GM21423 (cell line): ENCODE data around the gene CCDC63.
A peak's percentile ranks its signal among the peaks of the same experiment; 100 is the strongest.

Source experiments
- ATAC-seq: cut with Tn5 transposase; IDR thresholded peaks from one replicate; pipeline ENCODE4 v1.9.1; 2021; ENCODE audit warnings: mild to moderate bottlenecking, moderate library complexity; ENCODE audit not compliant: unreplicated experiment

The CCDC63 gene

DNA sequence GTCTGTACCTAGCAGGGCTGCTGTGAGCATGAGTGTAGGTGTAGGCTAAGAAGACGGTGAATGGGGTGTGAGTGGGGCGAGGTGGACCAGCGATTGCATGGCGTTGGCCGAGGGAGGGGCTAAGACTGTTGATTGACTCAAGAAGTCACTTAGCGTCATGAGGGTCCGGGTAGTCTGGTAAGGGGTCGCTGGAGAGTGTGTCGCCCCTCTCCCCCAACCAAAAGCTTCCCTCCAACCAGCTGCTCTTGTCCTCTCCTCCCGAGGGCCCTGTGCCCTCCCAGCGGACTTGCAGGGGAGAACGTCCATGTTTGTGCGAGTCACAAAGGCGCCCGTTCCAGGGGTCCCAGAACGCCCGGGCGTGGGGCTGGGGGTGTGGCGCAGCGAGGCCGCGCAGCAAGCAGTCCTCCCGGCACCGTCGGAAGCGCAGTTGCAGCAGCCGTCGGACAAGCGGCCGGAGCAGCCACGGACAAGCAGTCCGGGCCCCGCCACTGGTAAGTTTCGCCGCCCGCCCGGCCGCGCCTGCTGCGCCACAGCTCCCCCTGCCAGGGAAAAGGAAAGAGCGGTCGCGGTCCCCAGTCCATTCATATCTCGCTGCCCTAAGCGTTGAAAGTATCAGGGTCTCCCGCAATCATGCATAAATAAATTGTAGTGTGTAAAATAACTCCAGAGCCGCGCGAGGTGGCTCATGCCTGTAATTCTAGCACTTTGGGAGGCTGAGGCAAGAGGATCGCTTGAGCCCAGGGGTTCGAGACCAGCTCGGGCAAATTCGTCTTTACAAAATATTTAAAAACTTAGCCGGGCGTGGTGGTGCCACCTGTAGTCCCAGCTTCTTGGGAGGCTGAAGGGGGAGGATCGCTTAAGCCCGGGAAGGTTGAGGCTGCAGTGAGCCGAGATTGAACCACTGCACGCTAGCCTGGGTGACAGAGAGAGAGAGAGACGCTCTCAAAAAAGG is at the start of gene CCDC63:
CCDC63 (plus strand) TSS at position 373 of the 952 bp plus-strand sequence. CDS start 5,968 bp downstream, outside the sequence.
- ATAC-seq, result no peak

DNA sequence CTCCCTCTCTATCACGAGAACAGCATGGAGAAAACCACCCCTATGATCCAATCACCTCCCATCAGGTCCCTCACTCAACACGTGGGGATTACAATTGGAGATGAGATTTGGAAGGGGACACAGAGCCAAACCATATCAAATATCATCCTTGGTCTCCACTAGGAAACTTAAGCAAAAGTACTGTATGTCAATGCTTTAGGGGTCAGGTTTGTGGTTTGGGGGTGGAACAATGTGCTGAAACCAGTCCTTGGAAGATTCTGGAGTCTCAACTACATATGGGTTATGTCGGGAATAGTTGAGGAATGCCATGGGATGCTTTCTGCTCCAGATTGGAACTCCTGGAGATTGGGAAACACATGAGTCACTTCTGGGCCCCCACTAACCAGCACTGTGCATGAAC is 48.3 kb upstream of the CCDC63 start:
- ATAC-seq, result no peak

DNA sequence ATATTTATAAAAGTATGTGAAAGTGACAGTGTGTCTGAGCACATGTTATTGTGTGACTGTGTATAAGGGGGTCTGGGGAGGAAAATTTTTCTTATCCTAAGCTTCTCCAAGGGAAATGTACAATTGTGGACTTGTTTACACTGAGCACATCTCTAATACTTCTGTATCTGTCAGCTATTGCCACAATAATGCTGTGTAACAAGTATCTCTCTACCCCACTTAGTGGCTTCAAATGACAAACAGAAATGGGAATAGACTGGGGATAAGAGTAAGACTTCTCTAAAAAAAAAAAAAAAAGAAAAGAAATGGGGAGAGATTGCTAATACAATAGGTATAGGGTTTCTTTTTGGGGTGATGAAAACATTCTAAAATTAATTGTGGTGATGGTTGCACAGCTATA is 44.3 kb upstream of the CCDC63 start:
- ATAC-seq, result no peak

DNA sequence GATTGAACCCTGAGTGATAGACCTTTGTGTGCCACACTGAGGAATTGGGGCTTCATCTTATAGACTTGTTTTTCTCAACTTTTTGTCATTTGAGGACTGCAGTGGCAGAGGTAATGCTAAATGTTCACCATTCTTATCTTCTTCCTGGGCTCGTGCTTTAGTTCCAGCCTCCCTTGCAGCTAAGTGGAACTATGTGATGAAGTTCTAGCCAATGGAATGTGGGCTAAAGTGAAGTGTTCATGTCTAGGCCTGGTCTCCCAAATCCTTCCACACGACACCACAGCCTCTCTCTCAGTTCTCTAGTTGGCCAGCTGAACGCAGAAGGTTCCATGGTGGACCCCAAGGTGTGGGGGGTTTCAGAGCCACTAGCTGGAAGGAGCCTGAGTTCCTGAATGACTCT is 42.4 kb upstream of the CCDC63 start:
- ATAC-seq, result no peak

DNA sequence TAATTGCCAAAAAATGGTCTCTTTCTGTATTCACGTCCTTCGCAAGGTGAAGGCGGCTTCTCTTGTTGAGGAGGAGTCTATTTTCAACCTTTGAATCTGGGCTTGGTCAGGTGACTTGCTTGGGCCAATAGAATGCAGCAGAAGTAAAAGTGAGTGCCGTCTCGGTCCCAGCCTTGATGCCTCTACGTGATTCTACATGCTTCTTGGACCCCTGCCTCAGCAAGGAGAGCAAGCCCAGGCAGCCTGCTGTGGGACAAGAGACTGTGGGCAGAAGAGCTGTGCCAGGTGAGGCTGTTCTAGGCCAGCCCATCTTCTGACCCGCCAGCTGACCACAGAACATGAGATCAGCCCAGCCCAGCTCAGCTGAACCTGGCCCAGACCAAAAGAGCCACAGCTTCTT is 39.1 kb upstream of the CCDC63 start:
- no peak for ATAC-seq

DNA sequence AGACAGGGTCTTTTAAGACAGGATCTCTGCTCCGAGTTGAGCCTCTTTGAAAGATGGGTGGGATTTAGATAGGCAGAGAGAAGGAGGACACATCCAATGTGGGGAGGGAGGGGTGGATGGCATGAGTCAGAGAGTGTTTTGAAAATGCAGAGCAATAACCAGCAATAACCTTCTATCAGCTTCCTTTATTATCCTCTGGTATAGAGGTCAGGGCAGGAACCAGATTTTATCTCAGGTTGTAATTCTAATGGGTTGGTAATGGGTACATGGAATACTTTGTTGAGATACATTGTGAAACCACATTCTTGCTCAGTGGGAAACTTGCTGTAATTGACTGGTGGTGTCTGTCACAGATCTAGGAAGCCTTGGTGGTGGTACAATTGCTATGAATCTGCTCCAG is 37.6 kb upstream of the CCDC63 start:
- ATAC-seq, result no peak

DNA sequence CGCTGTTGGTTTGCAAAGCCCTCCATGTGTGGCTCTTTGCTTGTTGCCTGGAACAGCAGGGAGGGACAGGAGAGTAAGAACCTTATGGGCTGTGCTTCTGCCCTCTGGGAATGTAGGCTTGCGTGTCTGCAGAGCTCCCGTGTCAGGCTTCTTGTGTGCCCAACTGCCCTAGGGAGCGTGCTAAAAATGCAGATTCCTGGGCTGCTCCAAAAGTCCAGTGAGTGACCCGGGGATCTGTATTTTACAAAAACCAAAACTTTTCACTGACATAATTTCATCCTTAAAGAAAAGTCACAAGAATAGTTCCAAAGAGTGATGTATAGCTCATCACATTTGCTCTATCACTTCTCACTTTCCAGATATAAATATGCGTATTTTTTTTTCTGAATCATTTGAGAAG is 34.8 kb upstream of the CCDC63 start:
- no peak for ATAC-seq

DNA sequence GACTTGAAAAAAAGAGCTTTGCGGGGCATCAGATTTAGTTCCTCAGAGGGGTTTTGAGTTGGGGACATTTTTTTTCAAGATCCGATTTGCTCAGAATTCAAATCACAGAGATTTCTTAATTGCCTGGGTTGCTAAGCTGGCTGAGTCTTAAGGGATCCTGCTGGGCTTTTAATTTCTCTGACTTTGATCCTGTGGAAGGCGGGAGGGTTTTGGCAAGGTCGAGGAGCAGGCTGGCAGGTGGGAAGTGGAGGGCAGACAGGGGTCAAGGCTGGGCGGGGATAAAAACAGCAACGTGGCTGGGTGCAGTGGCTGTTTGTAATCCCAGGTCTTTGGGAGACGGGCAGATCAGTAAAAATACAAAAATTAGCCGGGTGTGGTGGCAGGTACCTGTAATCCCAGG is 33.5 kb upstream of the CCDC63 start:
- ATAC-seq, result no peak

DNA sequence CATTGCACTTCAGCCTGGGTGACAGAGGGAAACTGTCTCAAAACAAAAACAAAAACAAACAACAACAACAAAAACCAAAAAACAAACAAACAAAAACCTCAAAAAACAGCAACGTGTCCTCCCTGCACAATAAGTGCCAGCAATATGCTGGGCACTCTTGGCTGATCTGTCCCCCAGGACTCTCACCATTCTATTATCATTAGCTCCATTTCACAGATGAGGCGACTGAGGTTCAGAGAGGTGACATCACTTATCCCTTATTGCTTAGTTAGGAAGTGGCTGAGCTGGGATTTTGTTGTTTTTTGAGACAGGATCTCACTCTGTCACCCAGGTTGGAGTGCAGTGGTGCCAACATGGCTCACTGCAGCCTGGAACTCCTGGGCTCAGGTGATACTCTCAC is 33.0 kb upstream of the CCDC63 start:
- no peak for ATAC-seq

DNA sequence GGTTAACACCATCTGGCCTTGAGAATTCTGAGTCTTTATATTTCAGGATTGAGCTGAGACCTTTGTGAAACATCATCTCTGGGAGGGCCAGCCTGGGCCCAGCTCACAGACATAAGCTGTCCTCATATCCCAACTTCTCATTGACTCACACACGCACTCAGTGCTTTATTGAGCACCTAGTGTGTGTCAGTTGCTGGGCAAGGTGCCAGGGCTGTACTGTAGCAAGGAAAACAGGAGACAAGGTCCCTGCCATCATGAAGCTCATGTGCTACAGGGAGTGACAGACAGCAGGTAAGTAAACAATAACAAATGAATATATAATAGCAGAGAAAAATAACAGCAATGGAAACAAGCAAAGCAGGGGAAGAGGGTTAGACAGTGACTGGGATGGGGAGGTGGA is 30.5 kb upstream of the CCDC63 start:
- ATAC-seq, result no peak

DNA sequence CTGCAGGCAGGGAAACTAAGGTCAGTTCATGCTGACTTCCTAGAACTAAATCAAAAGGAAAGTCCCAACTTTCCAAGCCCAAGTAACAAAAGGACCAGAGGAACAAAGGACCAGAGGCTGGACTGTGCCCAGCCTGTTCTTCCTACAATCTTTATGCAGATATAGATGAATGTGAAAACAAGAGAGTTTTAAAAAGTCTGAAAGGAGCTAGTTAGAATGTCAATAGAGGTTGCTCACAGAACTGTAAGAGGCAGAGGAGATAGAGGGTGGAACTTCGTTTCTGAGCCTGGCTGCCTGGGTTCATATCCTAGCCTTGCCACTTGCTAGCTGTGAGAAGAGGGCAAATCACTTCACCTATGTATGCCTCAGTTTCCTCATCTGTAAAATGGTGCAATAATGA is 30.0 kb upstream of the CCDC63 start:
- no peak for ATAC-seq

DNA sequence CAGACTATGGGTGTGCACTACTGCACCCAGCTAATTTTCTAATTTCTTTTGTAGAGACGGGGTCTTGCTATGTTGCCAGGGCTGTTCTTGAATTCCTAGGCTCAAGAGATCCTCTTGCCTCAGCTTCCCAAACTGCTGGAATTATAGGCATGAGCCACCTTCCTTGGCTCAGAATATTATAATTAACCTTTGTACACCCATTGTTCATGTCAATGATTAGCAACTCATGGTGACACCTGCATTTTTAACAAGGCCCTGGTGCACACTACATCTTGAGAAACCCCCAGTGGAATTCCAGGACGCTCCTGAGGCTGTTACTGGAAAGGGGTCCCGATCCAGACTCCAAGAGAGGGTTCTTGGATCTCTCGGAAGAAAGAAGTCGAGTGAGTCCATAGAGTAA is 28.3 kb upstream of the CCDC63 start:
- no peak for ATAC-seq

DNA sequence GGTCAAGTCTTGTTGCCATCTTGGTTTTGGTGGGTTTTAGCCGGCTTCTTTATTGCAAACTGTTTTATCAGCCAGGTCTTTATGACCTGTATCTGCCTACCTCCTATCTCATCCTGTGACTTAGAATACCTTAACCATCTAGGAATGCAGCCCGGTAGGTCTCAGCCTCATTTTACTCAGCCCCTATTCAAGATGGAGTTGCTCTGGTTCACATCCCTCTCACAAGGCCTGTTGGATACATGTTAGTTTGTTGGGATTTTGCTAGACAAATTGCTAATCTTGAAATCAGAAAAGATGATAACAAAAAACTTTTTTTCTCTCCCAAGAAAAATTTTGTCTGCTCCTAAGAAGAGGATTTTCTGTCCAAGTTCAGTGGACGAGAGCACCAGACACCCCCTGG is 27.6 kb upstream of the CCDC63 start:
- ATAC-seq, result no peak

DNA sequence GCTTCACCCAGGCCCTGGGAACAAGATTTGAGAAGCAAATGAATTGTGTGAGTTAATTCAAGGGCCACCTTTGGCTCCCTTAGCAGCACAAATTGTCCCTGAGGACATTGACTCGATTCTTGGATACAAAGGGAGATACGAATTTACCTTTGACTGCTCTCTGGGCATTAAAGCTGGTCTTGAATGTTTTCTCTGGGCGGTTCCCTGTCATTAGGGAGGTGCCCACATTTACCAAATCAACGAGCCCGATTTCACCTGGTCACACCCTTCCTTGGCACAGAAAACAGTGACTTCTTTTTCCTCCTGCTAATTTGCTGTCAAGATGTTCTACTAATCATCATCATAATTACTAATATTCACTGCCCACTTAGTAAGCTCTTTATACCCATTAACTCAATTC is 27.1 kb upstream of the CCDC63 start:
- ATAC-seq, result no peak

DNA sequence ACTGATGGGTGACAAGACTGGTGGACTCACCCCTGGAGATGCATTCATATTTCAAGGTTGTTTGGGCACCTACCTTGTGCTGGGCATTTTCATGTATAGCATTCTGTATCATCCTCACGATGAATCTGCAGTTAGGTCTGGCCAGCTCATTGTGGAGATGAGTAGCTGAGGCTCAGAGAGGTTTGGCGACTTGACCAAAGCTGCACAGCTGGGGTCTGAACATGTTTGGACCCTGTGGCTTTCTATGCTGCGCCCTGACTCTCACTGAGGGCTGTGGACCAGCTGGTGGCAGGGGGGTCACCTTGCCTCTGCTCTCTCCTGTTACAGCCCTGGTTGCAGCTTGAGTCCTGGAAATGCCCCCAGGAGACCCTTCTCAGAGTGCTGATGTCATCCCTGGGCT is 24.9 kb upstream of the CCDC63 start:
- no peak for ATAC-seq

DNA sequence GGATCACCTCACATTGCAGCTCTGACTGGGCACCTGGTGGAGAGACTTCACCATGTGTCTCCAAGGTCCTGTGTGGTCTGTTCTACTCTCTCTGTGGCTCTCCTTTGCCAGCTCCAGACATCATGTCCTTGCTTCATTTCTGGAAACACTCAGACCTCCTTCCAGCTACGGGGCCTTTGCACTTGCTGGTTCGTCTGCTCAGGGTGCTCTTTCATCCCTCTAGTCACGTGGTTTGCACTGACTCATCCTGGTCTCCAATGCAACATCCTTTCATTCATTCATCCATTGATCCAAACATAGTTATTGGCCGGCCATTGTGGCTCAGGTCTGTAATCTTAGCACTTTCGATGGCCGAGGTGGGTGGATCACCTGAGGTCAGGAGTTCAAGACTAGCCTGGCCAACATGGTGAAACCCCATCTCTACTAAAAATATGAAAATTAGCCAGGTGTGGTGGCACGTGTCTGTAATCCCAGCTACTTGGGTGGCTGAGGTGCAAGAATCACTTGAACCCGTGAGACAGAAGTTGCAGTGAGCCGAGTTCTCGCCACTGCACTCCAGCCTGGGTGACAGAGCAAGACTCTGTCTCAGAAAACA is 23.9 kb upstream of the CCDC63 start:
- ATAC-seq, result no peak

DNA sequence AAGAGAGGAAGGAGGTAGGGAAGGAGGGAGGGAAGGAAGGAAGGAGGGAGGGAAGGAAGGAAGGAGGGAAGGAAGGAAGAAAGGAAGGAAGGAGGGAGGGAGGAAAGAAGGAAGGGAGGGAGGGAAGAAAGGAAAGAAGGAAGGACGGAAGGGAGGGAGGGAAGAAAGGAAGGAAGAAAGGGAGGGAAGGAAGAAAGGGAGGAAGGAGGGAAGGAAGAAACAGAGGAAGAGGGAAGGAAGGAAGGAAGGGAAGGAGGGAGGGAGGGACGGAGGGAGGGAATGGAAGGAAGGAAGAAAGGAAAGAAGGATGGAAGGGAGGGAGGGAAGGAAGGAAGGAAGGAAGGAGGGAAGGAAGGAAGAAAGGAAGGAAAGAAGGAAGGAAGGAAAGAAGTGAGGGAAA is 22.4 kb upstream of the CCDC63 start:
- no peak for ATAC-seq

DNA sequence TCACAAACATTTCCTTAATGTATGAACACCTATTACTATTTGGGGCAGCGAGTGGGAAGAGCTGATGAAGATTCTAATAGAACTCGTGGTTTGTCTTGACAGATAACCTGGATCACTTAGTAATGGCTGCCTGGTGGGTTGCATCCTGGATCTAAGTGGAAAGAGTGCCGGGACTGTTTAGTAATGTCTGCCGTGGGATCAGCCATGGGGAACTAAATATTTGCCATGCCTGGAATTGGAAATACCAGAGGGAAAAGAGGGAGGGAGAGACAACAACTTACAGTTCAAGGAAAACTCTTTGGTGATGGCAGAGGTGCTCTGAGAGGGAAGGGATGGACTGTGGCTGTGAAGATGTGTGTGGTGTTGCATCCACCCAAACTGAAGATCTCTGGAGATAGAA is 21.3 kb upstream of the CCDC63 start:
- no peak for ATAC-seq

DNA sequence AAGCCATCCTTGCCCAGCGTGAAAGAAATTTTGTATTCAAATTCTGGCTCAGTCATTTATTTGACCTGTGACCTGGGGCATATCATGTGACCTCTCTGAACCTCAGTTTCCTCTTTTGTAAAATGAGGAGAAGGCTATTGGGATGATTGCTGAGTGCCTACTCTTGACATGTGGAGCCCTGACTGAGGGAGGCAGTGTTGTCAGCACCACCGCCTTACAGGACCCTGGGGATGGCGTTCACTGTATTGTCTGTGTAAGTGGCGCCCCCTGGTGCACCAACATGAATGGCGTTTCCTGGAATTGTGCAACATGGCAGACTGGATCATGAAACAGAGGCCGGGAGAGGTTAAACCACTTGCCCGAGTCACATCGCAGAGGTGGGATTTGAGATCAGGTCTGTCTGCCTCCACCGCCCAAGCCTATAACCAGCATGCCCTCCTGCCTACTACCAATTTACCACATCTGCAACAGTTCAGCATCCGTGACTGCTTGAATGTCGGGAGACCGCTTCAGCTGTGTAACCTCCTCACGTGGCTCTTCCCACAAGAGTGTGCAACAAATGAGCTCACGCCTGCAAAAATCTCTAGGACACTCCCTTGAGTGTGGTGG is 20.1 kb upstream of the CCDC63 start:
- ATAC-seq, result peak; percentile 79

DNA sequence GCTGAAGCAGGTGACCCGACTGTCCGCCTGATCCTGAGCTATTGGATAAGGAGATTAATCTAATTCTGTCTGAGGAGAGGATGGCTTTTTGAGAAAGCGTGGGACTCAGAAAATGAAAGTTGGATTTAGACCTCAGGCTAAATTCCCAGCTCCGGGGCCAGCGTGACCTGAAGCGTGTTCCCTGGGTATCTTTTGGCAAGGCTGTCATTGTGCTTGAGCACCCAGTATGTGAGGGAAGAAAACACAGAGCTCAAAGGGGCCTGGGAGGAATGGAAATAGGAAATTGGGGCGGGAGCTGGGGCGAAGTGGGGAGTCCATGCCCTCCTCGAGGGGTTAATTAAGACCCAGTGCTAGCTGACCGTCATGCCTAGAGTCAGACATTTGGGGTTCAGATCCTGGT is 17.5 kb upstream of the CCDC63 start:
- no peak for ATAC-seq

DNA sequence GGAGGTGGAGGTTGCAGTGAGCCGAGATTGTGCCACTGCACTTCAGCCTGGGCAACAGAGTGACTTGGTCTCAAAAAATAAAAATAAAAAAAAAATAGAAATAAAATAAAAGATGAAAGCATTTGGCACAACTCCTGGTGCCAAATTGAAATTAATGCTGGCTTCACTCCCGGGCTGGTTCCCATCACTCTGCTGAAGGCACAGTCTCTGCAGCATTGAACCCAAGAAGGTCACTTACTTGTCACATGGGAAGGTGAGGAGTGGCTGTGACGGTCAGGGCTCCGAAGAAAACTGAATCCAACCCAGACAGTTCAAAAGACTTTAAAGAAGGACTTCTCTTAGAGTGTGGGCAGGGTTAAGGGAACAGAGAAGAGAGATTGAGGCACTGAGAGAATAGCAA is 10.5 kb upstream of the CCDC63 start:
- ATAC-seq, result no peak

DNA sequence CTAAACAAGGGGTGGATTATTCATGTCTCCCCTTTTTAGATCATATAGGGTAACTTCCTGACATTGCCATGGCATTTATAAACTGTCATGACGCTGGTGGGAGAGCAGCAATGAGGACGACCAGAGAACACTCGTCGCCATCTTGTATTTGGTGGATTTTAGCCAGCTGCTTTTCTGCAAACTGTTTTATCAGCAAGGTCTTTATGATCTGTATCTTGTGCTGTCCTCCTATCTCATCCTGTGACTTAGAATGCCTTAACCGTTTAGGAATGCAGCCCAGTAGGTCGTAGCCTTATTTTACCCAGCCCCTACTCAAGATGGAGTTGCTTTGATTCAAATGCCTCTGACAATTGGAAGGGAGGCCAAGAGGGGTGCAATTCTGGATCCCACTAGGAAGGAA is 5.8 kb upstream of the CCDC63 start:
- ATAC-seq, result no peak
